ENCODE data around the gene POU3F4.

POU3F4 gene

GRCh38 chrX:83508006-83508405 is at the start of gene POU3F4:
POU3F4 (plus strand) TSS chrX:83508290; CDS start chrX:83508325, 35 bp downstream.
- Histone ChIP-seq H3K9ac (no peak within 1 kb of the TSS), H3K27me3 (peaks cover 94% of the 10 kb centered on the region), H3K4me1 (no peaks in the 10 kb centered on the region), H3K9me3 (peaks cover 29% of the 10 kb centered on the region), H3K4me3 (no peak within 1 kb of the TSS), H4K20me1 (peaks cover 14% of the 10 kb centered on the region; the same call in 1 of the 2 replicates), H3K4me2 (no peak within 1 kb of the TSS), H3K36me3 (no peaks in the 10 kb centered on the region), H3K27ac (no peak within 1 kb of the TSS)
- TF ChIP-seq Cebpa-rat (IDR thresholded peaks at IDR 0.05): no peak

- Histone ChIP-seq H3K36me3 (no peaks in the 10 kb centered on the region), H3K27ac (no peak overlapping the region), H3K27me3 (peaks cover 41% of the 10 kb centered on the region), H3K9me3 (peaks cover 5% of the 10 kb centered on the region; the same call in 1 of the 2 replicates), H4K20me1 (no peaks in the 10 kb centered on the region), H3K4me3 (no peak overlapping the region), H3K9ac (no peak overlapping the region), H3K4me1 (no peaks in the 10 kb centered on the region), H3K4me2 (no peak overlapping the region)
- TF ChIP-seq Cebpa-rat (IDR thresholded peaks at IDR 0.05): no peak
These were observed 38.5 kb upstream of the POU3F4 start for GRCh38 chrX:83469551-83469950.

- no peak overlapping the region for H3K4me3 ChIP-seq
- H4K20me1 ChIP-seq: peaks cover 6% of the 10 kb centered on the region; the same call in 1 of the 2 replicates
- no peak overlapping the region for H3K9ac ChIP-seq
- no peak overlapping the region for H3K4me2 ChIP-seq
- H3K9me3 ChIP-seq: no peaks in the 10 kb centered on the region
- no peak for TF ChIP-seq Cebpa-rat (IDR thresholded peaks at IDR 0.05)
- H3K27ac ChIP-seq: no peak overlapping the region
- H3K4me1 ChIP-seq: no peaks in the 10 kb centered on the region
- H3K27me3 ChIP-seq: peaks cover 73% of the 10 kb centered on the region
- H3K36me3 ChIP-seq: no peaks in the 10 kb centered on the region
These were observed 12.2 kb upstream of the POU3F4 start for GRCh38 chrX:83495898-83496297.

GRCh38 chrX:83501003-83501402 is 7.1 kb upstream of the POU3F4 start:
- Histone ChIP-seq H3K4me3 (no peak overlapping the region), H3K4me2 (no peak overlapping the region), H3K9ac (no peak overlapping the region), H4K20me1 (peaks cover 19% of the 10 kb centered on the region; the same call in 1 of the 2 replicates), H3K9me3 (no peaks in the 10 kb centered on the region), H3K4me1 (no peaks in the 10 kb centered on the region), H3K36me3 (no peaks in the 10 kb centered on the region), H3K27me3 (peaks cover 90% of the 10 kb centered on the region), H3K27ac (no peak overlapping the region)
- TF ChIP-seq Cebpa-rat (IDR thresholded peaks at IDR 0.05): no peak

GRCh38 chrX:83501530-83501929 is 6.6 kb upstream of the POU3F4 start:
- no peak overlapping the region for H3K9ac ChIP-seq
- no peaks in the 10 kb centered on the region for H3K9me3 ChIP-seq
- peaks cover 17% of the 10 kb centered on the region; the same call in 1 of the 2 replicates for H4K20me1 ChIP-seq
- TF ChIP-seq Cebpa-rat (IDR thresholded peaks at IDR 0.05): no peak
- H3K27me3 ChIP-seq: peaks cover 92% of the 10 kb centered on the region
- no peak overlapping the region for H3K27ac ChIP-seq
- H3K4me2 ChIP-seq: no peak overlapping the region
- no peak overlapping the region for H3K4me3 ChIP-seq
- H3K36me3 ChIP-seq: no peaks in the 10 kb centered on the region
- no peaks in the 10 kb centered on the region for H3K4me1 ChIP-seq

- no peak for TF ChIP-seq Cebpa-rat (IDR thresholded peaks at IDR 0.05)
- H3K4me1 ChIP-seq: no peaks in the 10 kb centered on the region
- peaks cover 17% of the 10 kb centered on the region for H3K9me3 ChIP-seq
- H3K36me3 ChIP-seq: no peaks in the 10 kb centered on the region
- peaks cover 96% of the 10 kb centered on the region for H3K27me3 ChIP-seq
- H3K4me3 ChIP-seq: no peak overlapping the region
- H3K9ac ChIP-seq: no peak overlapping the region
- H4K20me1 ChIP-seq: peaks cover 17% of the 10 kb centered on the region; the same call in 1 of the 2 replicates
- no peak overlapping the region for H3K27ac ChIP-seq
- no peak overlapping the region for H3K4me2 ChIP-seq
These were observed 3.2 kb upstream of the POU3F4 start for GRCh38 chrX:83504721-83505479.

- no peak for TF ChIP-seq Cebpa-rat (IDR thresholded peaks at IDR 0.05)
- Histone ChIP-seq H4K20me1 (peaks cover 14% of the 10 kb centered on the region; the same call in 1 of the 2 replicates), H3K4me3 (no peak overlapping the region), H3K36me3 (no peaks in the 10 kb centered on the region), H3K4me1 (no peaks in the 10 kb centered on the region), H3K9me3 (peaks cover 29% of the 10 kb centered on the region), H3K27me3 (peaks cover 92% of the 10 kb centered on the region), H3K27ac (no peak overlapping the region), H3K4me2 (no peak overlapping the region), H3K9ac (no peak overlapping the region)
These were observed 600 bp downstream of the POU3F4 start for GRCh38 chrX:83508526-83509253.

DNA sequence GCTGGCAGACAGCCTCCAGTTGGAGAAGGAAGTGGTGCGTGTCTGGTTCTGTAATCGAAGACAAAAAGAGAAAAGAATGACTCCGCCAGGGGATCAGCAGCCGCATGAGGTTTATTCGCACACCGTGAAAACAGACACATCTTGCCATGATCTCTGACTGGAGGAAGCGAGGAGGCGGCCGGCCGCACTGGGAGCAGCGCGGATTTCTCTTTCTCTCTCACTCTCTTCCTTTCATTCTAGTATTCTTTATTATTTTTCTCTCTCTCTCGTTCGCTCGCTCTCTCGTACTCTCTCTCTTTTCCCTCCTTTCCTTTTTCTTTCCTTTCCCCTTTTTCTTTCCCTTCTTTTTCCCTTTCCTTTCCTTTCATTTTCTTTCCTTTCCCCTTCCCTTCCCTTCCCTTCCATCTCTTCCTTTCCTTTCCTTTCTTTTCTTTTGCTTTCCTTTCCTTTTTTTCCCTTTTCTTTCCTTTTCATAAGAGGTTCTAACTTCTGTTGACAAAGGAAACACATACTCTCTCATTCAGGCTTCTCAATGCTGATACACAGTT is 1.2 kb downstream of the POU3F4 start:
- H3K27me3 ChIP-seq: peaks cover 92% of the 10 kb centered on the region
- H3K9me3 ChIP-seq: peaks cover 29% of the 10 kb centered on the region
- peaks cover 11% of the 10 kb centered on the region; the same call in 1 of the 2 replicates for H4K20me1 ChIP-seq
- H3K4me3 ChIP-seq: no peak overlapping the region
- no peaks in the 10 kb centered on the region for H3K4me1 ChIP-seq
- H3K4me2 ChIP-seq: no peak overlapping the region
- no peak overlapping the region for H3K27ac ChIP-seq
- no peak overlapping the region for H3K9ac ChIP-seq
- no peak for TF ChIP-seq Cebpa-rat (IDR thresholded peaks at IDR 0.05)
- no peaks in the 10 kb centered on the region for H3K36me3 ChIP-seq

- Histone ChIP-seq H3K27me3 (peaks cover 92% of the 10 kb centered on the region), H3K9me3 (peaks cover 29% of the 10 kb centered on the region), H3K4me2 (no peak overlapping the region), H3K36me3 (no peaks in the 10 kb centered on the region), H3K4me1 (no peaks in the 10 kb centered on the region), H4K20me1 (0 out of 2 replicates have a peak, but pooled peaks cover 7% of the 10 kb centered on the region), H3K9ac (no peak overlapping the region), H3K4me3 (no peak overlapping the region), H3K27ac (no peak overlapping the region)
- no peak for TF ChIP-seq Cebpa-rat (IDR thresholded peaks at IDR 0.05)
These were observed 2.5 kb downstream of the POU3F4 start for GRCh38 chrX:83510510-83511062.

Data from BLaER1 (cell line).